Type B pancreatic cell (in vitro differentiated cells): ENCODE data around the gene CREB5. TPM values are rescaled to one million over a fixed set of nuclear protein-coding genes. Genes with fewer than 3 reads are reported as not detected.

Experiments used
- DNase-seq: peaks from one replicate; pipeline ENCODE4 v3.0.0; 2021; ENCODE audit warnings: mixed read lengths; ENCODE audit not compliant: unreplicated experiment; ENCODE audit errors: extremely low spot score
- H3K27ac Mint-ChIP-seq: 2 replicates; pipeline ENCODE4 v1.8.0; 2021; ENCODE audit warnings: mild to moderate bottlenecking, mixed read lengths
- H3K27me3 Mint-ChIP-seq: 2 replicates; pipeline ENCODE4 v1.8.0; 2021; ENCODE audit warnings: mixed read lengths
- H3K36me3 Mint-ChIP-seq: 2 replicates; pipeline ENCODE4 v1.8.0; 2021; ENCODE audit warnings: mixed read lengths
- H3K4me1 Mint-ChIP-seq: one replicate; pipeline ENCODE4 v1.8.0; 2021; ENCODE audit warnings: mixed read lengths; ENCODE audit not compliant: unreplicated experiment
- H3K4me3 Mint-ChIP-seq: 2 replicates; pipeline ENCODE4 v1.8.0; 2021; ENCODE audit warnings: mild to moderate bottlenecking, mixed read lengths
- H3K9me3 Mint-ChIP-seq: 2 replicates; pipeline ENCODE4 v1.8.0; 2021; ENCODE audit warnings: mixed read lengths
- total RNA-seq: library from RNA; stranded (reverse); gene quantifications from 2 replicates; pipeline ENCODE4 v1.2.1, GENCODE V29; 2021; ENCODE audit warnings: low replicate concordance
- TF ChIP-seq, protein P1 (sequence below): fragments of 200-600 bp; sonication (generic); conservative IDR thresholded peaks from 2 replicates; pipeline ENCODE4 v1.5.0; 2021; ENCODE audit warnings: antibody characterized with exemption, mild to moderate bottlenecking

The CREB5 gene
- total RNA-seq, 1 donor from 2014 or later = 31.0 TPM

DNA sequence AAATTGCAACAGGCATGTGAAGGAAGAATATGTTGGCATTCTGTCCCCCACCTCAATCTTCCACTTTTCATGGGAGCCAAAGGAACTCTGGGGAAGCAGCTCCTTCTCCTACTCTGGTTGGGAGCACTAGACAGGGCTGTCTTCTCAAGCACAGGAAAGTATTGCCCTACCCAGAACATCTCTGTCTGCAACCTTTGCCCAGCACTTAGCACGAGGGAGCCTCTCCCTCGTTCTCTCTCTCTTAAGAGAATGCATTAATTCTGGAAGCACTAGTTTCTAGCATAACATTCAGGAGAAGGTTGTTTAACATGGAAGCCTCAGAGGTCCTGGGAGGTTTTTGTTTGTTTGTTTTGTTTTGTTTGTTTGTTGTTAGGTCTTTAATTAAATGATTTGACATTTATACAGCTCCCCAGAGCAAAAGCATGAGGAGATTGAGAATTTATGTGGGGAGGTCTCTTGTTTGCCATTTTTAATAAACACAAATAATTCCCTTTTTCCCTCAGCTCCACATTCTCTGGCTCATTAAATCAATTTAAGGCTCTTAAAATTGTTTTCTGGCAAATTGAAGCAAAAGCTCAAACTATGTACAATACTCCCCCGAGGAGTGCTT is 305.2 kb downstream of the CREB5 start:
- Mint-ChIP-seq H3K4me1 (peaks cover 34% of the 10 kb centered on the region), H3K36me3 (peaks cover 8% of the 10 kb centered on the region), H3K27ac (no peak overlapping the region), H3K4me3 (no peak overlapping the region), H3K9me3 (no peaks in the 10 kb centered on the region), H3K27me3 (peaks cover 3% of the 10 kb centered on the region)
- TF ChIP-seq, protein P1, sequence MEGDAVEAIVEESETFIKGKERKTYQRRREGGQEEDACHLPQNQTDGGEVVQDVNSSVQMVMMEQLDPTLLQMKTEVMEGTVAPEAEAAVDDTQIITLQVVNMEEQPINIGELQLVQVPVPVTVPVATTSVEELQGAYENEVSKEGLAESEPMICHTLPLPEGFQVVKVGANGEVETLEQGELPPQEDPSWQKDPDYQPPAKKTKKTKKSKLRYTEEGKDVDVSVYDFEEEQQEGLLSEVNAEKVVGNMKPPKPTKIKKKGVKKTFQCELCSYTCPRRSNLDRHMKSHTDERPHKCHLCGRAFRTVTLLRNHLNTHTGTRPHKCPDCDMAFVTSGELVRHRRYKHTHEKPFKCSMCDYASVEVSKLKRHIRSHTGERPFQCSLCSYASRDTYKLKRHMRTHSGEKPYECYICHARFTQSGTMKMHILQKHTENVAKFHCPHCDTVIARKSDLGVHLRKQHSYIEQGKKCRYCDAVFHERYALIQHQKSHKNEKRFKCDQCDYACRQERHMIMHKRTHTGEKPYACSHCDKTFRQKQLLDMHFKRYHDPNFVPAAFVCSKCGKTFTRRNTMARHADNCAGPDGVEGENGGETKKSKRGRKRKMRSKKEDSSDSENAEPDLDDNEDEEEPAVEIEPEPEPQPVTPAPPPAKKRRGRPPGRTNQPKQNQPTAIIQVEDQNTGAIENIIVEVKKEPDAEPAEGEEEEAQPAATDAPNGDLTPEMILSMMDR = no peak
- no peak for DNase-seq

DNA sequence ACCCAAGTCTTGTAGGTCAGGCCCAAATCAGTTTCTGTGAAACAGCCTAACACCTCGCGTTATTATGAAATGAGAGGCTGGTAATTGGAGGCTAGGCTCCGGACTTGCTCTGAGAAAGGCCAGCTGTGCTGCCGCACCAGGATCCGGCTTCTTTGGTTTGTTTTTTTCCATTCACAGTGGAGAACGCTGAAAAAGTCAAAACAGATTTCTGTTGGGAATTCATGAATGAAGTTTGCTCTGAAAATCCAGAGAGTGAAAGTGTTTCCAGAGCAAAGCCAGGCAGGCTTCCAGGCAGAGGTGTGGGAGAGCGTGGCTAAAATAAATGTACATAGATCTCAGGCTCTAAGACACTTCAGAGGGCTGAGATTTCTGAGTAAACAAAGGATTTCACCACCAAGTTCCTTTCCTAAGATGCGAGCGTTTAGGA is 305.8 kb downstream of the CREB5 start:
- TF ChIP-seq, protein P1 = no peak
- peaks cover 8% of the 10 kb centered on the region for H3K36me3 Mint-ChIP-seq

DNA sequence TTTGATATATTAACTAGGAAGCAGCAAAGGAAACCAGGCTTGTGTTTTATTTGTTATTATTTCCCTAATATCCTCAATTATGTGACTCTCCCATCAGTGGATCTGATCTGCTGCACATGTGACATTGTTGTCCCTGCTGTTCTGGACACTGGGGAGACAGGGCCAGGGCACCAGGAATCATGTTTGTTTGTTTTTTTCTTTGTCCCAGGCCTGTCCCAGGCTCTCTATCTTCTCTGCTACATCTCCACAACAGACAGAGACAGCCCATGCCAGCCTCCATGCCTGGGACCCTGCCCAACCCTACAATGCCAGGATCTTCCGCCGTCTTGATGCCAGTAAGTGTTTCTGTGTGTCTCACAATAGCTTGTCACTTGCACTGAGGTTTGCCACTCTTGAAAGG is 306.2 kb downstream of the CREB5 start:
- TF ChIP-seq, protein P1 = no peak
- H3K9me3 Mint-ChIP-seq = no peaks in the 10 kb centered on the region
- no peak overlapping the region for H3K4me3 Mint-ChIP-seq
- peaks cover 42% of the 10 kb centered on the region for H3K4me1 Mint-ChIP-seq
- H3K27me3 Mint-ChIP-seq = peaks cover 3% of the 10 kb centered on the region
- peaks cover 8% of the 10 kb centered on the region for H3K36me3 Mint-ChIP-seq
- no peak overlapping the region for H3K27ac Mint-ChIP-seq
- DNase-seq = no peak

More for the DNA sequence above, 305.8 kb downstream of the CREB5 start:
- no peak overlapping the region for H3K27ac Mint-ChIP-seq
- H3K4me1 Mint-ChIP-seq = peaks cover 40% of the 10 kb centered on the region
- no peak overlapping the region for H3K4me3 Mint-ChIP-seq
- H3K9me3 Mint-ChIP-seq = no peaks in the 10 kb centered on the region
- peaks cover 3% of the 10 kb centered on the region for H3K27me3 Mint-ChIP-seq
- no peak for DNase-seq

DNA sequence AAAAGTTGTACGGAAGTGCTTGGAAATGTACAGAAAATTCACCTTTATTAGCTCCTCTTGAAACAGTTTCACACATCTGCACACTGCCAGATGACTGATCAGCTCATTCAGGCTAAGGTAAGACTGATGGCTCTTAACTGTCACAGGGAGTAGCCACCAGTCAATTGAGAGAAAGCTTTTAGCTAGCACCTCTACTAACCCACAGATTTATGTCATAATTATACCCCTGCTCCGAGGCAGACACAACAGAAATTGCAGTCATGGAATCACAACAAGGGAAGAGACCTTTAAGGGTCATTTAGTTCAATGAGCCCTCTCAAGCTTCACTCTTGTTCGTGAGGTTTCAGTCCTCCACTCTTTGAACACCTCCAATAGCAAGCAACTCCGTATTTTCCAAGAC is 310.4 kb downstream of the CREB5 start:
- H3K4me1 Mint-ChIP-seq = peaks cover 48% of the 10 kb centered on the region
- peaks cover 8% of the 10 kb centered on the region for H3K36me3 Mint-ChIP-seq
- H3K4me3 Mint-ChIP-seq = no peak overlapping the region

DNA sequence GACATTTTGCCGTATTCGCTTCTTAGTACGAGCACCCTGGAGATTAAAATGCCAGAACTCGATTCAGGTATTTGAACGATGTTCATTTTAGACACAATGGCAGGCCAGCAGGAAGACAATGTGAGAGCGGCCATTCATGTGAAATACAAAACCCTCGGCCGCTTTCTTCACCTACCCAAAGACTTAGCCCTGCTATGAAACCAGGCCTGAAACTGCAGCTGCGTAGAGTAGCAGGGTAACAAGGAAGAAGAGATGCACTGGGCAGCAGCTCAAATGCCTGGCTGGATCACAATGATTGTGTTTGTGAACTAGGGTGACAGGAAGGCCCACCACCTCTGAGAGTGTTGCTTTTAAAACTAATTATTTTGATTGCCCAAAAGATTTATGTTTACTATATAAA is 311.0 kb downstream of the CREB5 start:
- H3K4me1 Mint-ChIP-seq = peaks cover 44% of the 10 kb centered on the region

More for the DNA sequence above, 310.4 kb downstream of the CREB5 start:
- Mint-ChIP-seq H3K9me3 (no peaks in the 10 kb centered on the region), H3K27me3 (no peaks in the 10 kb centered on the region), H3K27ac (no peak overlapping the region)
- DNase-seq = no peak
- TF ChIP-seq, protein P1 = no peak

More for the DNA sequence above, 311.0 kb downstream of the CREB5 start:
- no peak for DNase-seq
- Mint-ChIP-seq H3K36me3 (peaks cover 8% of the 10 kb centered on the region), H3K4me3 (no peak overlapping the region), H3K27ac (no peak overlapping the region), H3K9me3 (no peaks in the 10 kb centered on the region), H3K27me3 (peaks cover under 1% of the 10 kb centered on the region)
- TF ChIP-seq, protein P1 = no peak
